ENCODE measurements around the gene MYH13. TPM values are rescaled to one million over a fixed set of nuclear protein-coding genes. Genes with fewer than 3 reads are reported as not detected.

MYH13 gene
- total RNA-seq, 4 donors from 2014 or later: not detected

DNA sequence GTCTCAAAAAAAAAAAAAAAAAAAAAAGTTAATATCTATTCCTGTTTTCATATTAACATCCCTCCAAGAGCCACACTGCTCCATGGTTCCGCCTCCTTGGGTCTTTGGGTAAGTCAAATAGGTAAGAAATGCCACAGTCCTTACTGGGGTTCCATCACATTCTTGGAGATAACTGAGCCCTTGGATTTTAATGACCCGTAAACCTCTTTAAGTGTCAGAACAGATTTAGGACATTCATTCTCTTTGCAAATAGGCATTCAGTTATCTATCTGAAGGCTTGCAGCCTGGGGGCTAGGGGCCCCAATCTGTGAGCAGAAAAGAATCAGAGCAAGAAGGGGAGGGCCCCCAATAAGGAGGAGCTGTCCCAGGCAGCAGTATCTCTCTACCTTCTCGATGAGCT is 28.0 kb downstream of the MYH13 start:
- no peak for TF ChIP-seq POLR2A (IDR thresholded peaks at IDR 0.05)
- TF ChIP-seq, protein P1, sequence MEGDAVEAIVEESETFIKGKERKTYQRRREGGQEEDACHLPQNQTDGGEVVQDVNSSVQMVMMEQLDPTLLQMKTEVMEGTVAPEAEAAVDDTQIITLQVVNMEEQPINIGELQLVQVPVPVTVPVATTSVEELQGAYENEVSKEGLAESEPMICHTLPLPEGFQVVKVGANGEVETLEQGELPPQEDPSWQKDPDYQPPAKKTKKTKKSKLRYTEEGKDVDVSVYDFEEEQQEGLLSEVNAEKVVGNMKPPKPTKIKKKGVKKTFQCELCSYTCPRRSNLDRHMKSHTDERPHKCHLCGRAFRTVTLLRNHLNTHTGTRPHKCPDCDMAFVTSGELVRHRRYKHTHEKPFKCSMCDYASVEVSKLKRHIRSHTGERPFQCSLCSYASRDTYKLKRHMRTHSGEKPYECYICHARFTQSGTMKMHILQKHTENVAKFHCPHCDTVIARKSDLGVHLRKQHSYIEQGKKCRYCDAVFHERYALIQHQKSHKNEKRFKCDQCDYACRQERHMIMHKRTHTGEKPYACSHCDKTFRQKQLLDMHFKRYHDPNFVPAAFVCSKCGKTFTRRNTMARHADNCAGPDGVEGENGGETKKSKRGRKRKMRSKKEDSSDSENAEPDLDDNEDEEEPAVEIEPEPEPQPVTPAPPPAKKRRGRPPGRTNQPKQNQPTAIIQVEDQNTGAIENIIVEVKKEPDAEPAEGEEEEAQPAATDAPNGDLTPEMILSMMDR (IDR thresholded peaks at IDR 0.05): no peak
- no peak for DNase-seq (ENCODE audit: low spot score in 2 of 2)
- WGBS, 2 donors: 84 to 92% methylated on average over 3 of the region's 3 CpGs
- no peak overlapping the region for H3K4me3 ChIP-seq (ENCODE audit: low read depth, poor library complexity, severe bottlenecking)
- intact Hi-C loops (cut with DNase I; ENCODE audit: low total_unique reads): no loop called here

DNA sequence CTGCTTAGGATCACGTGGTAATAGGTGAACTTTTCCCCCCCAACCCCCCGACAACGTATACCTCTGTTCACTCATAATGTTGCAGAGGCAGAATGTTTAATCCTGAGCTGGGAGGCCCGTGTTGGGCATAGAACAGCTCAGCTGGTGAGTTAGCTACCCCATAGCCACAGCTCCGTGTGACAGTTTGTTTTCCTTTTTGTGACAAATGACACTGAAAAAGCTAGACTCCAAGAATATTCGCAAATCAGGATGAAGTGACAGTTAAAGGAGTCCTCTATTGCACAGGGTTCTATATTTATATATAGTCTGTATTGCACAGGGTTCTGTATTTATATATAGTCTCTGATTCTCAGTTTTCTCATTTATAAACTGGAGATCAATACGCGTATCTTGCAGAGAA is 33.8 kb downstream of the MYH13 start:
- no peak overlapping the region for H3K4me3 ChIP-seq (ENCODE audit: low read depth, poor library complexity, severe bottlenecking)
- intact Hi-C loops (cut with DNase I; ENCODE audit: low total_unique reads): no loop called here
- no peak for DNase-seq (ENCODE audit: low spot score in 2 of 2)
- no peak for TF ChIP-seq POLR2A (IDR thresholded peaks at IDR 0.05)
- TF ChIP-seq, protein P1 (IDR thresholded peaks at IDR 0.05): no peak
- WGBS, 2 donors: 81 to 84% methylated on average over 8 of the region's 8 CpGs

DNA sequence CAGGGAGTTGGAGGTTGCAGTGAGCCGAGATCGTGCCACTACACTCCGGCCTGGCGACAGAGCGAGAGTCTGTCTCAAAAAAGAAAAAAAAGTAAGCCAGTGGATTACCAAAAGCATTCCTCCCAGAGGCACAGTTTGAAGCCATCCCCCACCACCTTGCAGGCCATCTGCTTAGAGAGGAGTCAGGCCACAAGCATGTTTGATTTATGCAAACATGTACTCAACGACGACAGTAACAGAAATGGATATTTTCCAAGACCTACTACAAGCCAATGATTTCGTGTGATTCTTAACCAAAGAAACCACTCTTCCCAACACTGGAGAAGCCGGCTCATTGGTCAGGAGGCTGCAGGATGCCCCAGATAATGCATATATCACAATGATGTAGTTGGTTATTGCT is 34.8 kb downstream of the MYH13 start:
- TF ChIP-seq, protein P1 (IDR thresholded peaks at IDR 0.05): no peak
- no peak for TF ChIP-seq POLR2A (IDR thresholded peaks at IDR 0.05)
- intact Hi-C loops (cut with DNase I; ENCODE audit: low total_unique reads): no loop called here
- no peak overlapping the region for H3K4me3 ChIP-seq (ENCODE audit: low read depth, poor library complexity, severe bottlenecking)
- WGBS, 2 donors: 72 to 74% methylated on average over 9 of the region's 9 CpGs
- no peak for DNase-seq (ENCODE audit: low spot score in 2 of 2)

- intact Hi-C loops (cut with DNase I; ENCODE audit: low total_unique reads): no loop called here
- TF ChIP-seq, protein P1 (IDR thresholded peaks at IDR 0.05): no peak
- no peak for TF ChIP-seq POLR2A (IDR thresholded peaks at IDR 0.05)
- WGBS, 2 donors: 68 to 71% methylated on average over 10 of the region's 10 CpGs
Observed at GRCh38 chr17:10337136-10337535, 35.7 kb downstream of the MYH13 start.

DNA sequence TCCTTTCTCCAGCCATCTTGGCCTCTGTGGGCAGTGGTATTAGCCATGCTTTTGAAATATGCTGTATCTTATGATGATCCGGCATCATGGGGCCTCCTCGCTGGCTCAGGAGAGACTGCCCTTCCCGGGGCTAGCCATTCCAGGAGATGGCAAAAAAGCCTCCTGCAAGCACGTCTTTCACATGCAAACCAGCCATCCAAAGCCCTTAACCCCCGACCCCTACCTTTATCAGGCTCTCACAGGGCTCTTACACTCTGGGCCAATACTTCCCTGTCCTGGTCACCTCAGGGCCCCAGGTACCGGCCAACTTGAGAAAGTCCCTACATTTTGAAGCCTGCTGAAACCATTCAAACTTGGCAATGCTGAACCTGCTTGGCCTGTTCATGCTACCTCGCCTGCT is 36.4 kb downstream of the MYH13 start:
- no peak overlapping the region for H3K4me3 ChIP-seq (ENCODE audit: low read depth, poor library complexity, severe bottlenecking)
- intact Hi-C loops (cut with DNase I; ENCODE audit: low total_unique reads): no loop called here
- 83 to 86% methylated on average over 7 of the region's 7 CpGs for WGBS, 2 donors
- TF ChIP-seq, protein P1 (IDR thresholded peaks at IDR 0.05): no peak
- no peak for TF ChIP-seq POLR2A (IDR thresholded peaks at IDR 0.05)
- no peak for DNase-seq (ENCODE audit: low spot score in 2 of 2)

More at GRCh38 chr17:10337136-10337535, 35.7 kb downstream of the MYH13 start:
- DNase-seq (ENCODE audit: low spot score in 2 of 2): no peak
- H3K4me3 ChIP-seq (ENCODE audit: low read depth, poor library complexity, severe bottlenecking): no peak overlapping the region

- H3K4me3 ChIP-seq (ENCODE audit: low read depth, poor library complexity, severe bottlenecking): no peak overlapping the region
- no peak for TF ChIP-seq POLR2A (IDR thresholded peaks at IDR 0.05)
- TF ChIP-seq, protein P1 (IDR thresholded peaks at IDR 0.05): no peak
- WGBS, 2 donors: 81 to 83% methylated on average over 4 of the region's 4 CpGs
- intact Hi-C loops (cut with DNase I; ENCODE audit: low total_unique reads): no loop called here
- no peak for DNase-seq (ENCODE audit: low spot score in 2 of 2)
Observed at GRCh38 chr17:10332515-10332914, 40.3 kb downstream of the MYH13 start.

All from lower leg skin (tissue), 4 donors.